Fibroblast of lung (primary cell): ENCODE measurements around the gene NUDT21.

Source experiments
- EZH2 ChIP-seq: IDR thresholded peaks from 2 replicates; pipeline ENCODE4 v1.5.1; 2012; ENCODE audit warnings: low read length, control low read depth, mild to moderate bottlenecking; ENCODE audit errors: missing control alignments
- TF ChIP-seq, protein P1 (sequence below), 2 donors: IDR thresholded peaks in 1 of 2; conservative IDR thresholded peaks in 1 of 2; 1 replicate in 1 of 2; 2 replicates in 1 of 2; pipeline ENCODE4 v1.5.1; 2011 to 2012; ENCODE audit warnings: low read length in 2 of 2, control low read depth in 1 of 2, inconsistent platforms in 1 of 2, low read depth in 1 of 2, mild to moderate bottlenecking in 1 of 2

GRCh38 chr16:56421313-56421712 lies 29.8 kb downstream of the NUDT21 start:
- TF ChIP-seq, protein P1, sequence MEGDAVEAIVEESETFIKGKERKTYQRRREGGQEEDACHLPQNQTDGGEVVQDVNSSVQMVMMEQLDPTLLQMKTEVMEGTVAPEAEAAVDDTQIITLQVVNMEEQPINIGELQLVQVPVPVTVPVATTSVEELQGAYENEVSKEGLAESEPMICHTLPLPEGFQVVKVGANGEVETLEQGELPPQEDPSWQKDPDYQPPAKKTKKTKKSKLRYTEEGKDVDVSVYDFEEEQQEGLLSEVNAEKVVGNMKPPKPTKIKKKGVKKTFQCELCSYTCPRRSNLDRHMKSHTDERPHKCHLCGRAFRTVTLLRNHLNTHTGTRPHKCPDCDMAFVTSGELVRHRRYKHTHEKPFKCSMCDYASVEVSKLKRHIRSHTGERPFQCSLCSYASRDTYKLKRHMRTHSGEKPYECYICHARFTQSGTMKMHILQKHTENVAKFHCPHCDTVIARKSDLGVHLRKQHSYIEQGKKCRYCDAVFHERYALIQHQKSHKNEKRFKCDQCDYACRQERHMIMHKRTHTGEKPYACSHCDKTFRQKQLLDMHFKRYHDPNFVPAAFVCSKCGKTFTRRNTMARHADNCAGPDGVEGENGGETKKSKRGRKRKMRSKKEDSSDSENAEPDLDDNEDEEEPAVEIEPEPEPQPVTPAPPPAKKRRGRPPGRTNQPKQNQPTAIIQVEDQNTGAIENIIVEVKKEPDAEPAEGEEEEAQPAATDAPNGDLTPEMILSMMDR (conservative IDR thresholded peaks at IDR 0.05 in 1 of 2, IDR thresholded peaks at IDR 0.05 in 1 of 2; ENCODE audit: low read depth in 1 of 2, low read length in 2 of 2), result no peak
- no peak for TF ChIP-seq EZH2
